Measurements from ENCODE around the gene TMEM161A.
"Not testable (repeated sequence)": the region's sequence is repeated elsewhere in the genome, so short reads cannot be mapped to it uniquely, and the experiment has no call there.

The TMEM161A gene

DNA sequence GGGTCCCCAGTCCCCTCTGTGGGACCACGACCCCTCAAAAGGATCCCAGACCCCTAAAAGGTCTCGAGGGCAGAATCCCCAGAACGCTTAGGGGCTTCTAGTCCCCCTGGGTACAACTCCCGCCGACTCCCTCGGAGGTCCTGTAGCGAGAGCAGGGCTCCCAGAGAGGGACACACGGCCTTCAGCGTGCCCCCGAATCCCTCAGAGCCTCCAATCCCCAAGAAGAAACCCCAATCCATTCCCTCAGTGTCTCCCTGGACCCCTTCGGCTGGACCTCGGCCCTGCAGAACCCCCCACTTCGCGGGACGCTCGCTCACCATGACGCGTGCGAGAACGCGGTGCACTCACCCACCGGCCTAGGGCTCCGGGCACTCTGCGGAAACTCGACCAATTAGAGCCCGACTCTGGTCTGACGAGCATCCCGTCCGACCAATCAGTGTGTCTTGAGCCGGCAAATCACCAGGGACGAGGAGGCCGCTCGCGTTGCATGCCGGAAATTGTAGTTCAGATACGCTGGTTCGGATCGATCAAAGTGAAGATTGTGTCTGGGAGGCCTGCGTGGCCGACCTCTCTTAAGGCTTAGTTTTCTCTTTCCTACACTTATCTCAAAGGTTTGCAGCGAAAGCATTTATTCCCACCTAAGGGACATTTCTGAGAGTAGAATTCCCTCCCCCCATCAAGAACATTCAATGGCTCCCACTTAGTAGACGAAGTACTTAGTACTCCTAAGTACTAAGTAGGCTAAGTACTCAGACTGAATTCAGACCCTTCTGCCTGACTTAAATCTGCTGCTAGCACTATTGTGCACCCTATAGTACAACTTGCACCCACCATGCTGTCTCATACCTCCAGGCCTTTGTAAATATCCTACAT, at the start of gene TMEM161A:
TMEM161A (minus strand) TSS at position 370 of the 873 bp plus-strand sequence; CDS start at position 320, 50 bp downstream.
- DNase-seq (ENCODE audit: extremely low spot score, insufficient read length, low read depth), result peak; percentile 99
- FAIRE-seq, result peak; percentile 98

DNA sequence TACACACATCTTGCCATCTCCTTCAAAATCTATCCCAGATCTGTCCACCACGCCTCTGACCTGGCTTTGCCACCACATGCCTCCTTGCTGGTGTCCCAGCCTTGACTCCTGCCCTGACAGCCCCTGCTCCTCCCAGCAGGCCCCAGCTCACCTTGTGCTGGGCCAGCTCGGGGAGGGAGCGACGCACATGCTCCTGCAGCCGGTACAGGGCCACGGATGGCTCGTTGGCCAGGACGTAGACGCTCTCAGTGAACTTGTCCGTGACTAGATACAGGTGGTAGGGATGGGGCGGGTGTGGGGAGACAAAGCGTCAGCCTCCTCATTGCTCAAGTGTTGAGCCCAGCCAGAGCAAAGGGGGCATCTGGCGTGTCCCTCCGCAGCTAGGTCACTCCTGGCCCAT, 48.5 kb upstream of the TMEM161A start:
- DNase-seq (ENCODE audit: extremely low spot score, insufficient read length, low read depth) (no peak), FAIRE-seq (no peak)

GRCh38 chr19:19185853-19186740, 47.8 kb upstream of the TMEM161A start:
- no peak for DNase-seq (ENCODE audit: extremely low spot score, insufficient read length, low read depth)

GRCh38 chr19:19181488-19181998, 43.3 kb upstream of the TMEM161A start:
- no peak for FAIRE-seq

More at GRCh38 chr19:19185853-19186740, 47.8 kb upstream of the TMEM161A start:
- peak; percentile 61 for FAIRE-seq

DNA sequence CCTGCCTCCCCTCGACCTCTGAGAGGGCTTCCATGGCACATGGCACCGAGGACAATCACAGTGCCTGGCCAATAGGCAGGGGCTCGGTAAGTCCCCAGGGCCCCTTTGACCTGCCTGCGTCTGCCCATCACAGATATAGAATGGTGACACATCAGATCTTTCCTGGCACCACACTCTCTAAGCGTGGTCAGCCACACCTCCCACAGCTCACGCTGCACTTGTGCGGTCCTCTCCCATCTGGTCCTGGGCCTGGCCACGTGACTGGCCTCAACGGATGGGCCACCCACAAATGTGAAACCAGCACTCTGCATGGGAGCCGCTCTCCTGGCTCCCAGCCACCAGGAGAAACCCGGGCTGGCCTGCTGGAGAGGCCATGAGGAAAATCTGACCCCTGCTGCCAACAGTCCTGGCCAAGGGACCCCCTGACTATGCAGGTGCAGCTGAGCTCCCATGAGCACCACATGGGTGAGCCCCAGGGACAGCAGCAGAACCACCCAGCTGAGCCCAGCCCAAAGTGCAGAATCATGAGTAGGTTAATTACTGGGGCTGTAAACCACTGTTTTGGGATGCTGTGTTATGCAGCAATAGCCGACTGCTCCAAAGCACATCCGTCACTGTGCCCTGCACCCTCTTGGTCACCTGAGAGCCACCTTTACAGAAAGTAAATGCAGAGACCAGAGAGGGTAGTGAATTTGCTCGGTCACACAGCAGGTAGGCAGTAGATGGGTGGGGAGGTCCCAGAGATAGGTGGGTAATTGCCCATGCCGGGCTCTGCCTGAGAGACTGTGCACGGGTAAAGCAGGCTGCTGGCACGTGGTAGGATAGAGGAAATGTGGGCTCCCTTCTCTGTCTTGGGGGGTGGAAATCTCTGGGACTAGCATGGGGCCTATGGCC, 41.5 kb upstream of the TMEM161A start:
- no peak for DNase-seq (ENCODE audit: extremely low spot score, insufficient read length, low read depth)
- no peak for FAIRE-seq

More at GRCh38 chr19:19181488-19181998, 43.3 kb upstream of the TMEM161A start:
- no peak for DNase-seq (ENCODE audit: extremely low spot score, insufficient read length, low read depth)

GRCh38 chr19:19176950-19177349, 38.7 kb upstream of the TMEM161A start:
- DNase-seq (ENCODE audit: extremely low spot score, insufficient read length, low read depth) (no peak), FAIRE-seq (no peak)

DNA sequence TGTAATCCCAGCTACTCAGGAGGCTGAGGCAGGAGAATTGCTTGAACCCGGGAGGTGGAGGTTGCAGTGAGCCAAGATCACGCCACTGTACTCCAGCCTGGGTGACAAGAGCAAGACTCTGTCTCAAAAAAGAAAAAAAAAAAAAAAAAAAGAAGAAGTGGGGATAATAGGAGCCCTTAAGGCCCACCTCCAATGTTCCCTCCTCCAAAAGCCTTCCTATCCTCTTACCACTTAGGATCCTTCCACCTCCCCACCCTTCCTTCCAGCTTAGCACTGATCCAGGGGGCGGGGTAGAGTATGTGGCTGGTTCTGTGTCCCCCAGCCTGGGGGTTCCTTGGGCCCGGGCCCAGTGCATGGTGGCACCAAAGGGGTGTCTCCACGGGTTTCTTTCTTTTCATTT, 35.0 kb upstream of the TMEM161A start:
- FAIRE-seq; DNase-seq (ENCODE audit: extremely low spot score, insufficient read length, low read depth): not testable (repeated sequence)

DNA sequence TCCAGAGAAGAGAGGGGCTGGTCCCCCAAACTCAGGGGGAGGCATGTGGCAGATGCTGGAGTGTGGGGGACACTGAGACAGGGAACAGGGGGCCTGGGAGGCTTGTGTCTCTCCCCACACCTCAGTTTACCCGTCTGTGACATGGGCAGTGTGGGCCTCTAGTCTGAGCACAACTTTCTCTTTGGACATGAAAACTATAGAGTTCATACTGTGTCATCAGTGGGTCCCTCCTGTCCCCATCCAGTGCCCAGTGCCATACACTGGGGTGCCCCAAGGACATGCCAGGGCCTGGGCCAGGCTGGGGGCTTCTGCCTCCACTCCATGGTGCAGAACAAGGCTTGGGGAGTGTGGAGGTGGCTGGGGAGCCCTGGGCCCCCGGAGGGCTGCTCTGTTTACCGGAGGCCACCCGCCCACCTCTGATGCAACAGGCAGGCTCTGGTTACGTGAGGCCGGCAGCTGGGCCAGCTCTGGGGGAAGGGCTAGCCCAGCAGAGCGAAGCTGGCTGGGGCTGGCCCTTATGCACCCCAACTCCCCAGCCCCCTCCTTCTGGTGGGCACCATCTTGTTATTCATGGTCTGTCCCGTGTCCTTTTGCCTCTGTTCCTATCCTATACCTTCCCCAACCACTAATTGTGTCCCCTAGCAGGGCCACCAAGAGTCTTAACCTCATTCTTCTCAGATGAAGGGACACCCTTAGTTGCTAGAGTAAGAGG, 33.7 kb upstream of the TMEM161A start:
- DNase-seq (ENCODE audit: extremely low spot score, insufficient read length, low read depth), result no peak
- no peak for FAIRE-seq

- FAIRE-seq (no peak), DNase-seq (ENCODE audit: extremely low spot score, insufficient read length, low read depth) (no peak)
Observed at GRCh38 chr19:19170873-19171672, 32.8 kb upstream of the TMEM161A start.

- DNase-seq (ENCODE audit: extremely low spot score, insufficient read length, low read depth), result peak; percentile 87
- FAIRE-seq, result peak; percentile 94
Observed at GRCh38 chr19:19170053-19170872, 32.0 kb upstream of the TMEM161A start, which contains the start of gene MEF2B. TSS of gene MEF2B (minus strand) at chr19:19170263. CDS start at chr19:19150735, 19,528 bp downstream.

DNA sequence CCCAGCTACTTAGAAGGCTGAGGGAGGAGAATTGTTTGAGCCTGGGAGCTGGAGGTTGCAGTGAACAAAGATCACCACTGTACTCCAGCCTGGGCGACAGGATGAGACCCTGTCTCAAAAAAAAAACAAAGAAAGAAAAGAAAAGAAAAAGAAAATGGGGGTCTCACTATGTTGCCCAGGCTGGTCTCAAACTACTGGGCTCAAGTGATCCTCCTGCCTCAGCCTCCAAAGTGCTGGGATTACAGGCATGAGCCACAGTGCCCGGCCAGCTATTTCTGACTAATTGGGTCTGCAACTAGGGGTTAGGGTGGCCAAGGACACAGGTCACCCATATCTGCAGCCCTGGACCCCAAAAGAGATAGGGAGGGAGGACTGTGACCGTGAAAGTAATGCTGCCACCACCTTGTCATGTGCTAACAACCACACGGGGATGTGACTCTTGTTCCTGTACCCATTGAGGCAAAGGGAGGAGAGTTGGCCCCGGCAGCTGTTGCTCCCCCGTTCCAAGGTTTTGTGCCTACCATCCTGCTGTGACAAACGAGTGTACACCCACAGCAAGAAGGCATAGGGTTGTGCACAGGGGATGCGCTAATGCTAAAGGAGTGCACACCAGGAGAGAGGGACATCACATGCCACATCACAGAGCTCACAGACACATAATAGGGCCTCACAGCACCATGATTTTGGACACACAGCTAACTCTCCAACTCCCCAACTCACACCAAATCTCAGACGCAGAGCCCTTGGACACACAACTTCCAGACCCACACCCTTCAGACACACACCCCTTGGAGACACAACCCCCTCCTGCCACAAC, 31.2 kb upstream of the TMEM161A start:
- DNase-seq (ENCODE audit: extremely low spot score, insufficient read length, low read depth) (no peak), FAIRE-seq (peak; percentile 5)

GRCh38 chr19:19167612-19168011, 29.3 kb upstream of the TMEM161A start:
- DNase-seq (ENCODE audit: extremely low spot score, insufficient read length, low read depth), result no peak
- no peak for FAIRE-seq

DNA sequence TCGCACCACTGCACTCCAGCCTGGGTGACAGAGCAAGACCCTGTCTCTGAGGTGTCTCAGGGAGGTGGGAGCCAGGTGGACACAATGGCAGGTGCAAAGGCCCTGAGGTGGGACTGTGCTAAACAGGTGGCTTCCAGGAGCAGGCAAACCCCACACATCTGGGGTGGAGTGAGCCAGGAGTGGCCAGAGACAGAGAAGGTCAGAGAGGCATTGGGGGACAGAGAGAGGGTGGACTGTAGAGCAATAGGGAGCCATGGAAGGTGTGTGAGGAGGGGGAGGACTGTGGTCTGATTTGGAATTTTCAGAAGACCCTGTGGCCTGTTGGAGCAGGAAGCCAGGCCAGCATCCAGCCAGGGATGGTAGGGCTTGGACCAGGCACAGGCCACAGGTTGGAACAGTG, 27.1 kb upstream of the TMEM161A start:
- DNase-seq (ENCODE audit: extremely low spot score, insufficient read length, low read depth) (no peak), FAIRE-seq (no peak)

GRCh38 chr19:19162495-19162894, 24.2 kb upstream of the TMEM161A start:
- DNase-seq (ENCODE audit: extremely low spot score, insufficient read length, low read depth), result no peak
- FAIRE-seq, result no peak

- FAIRE-seq (no peak), DNase-seq (ENCODE audit: extremely low spot score, insufficient read length, low read depth) (no peak)
Observed at GRCh38 chr19:19160461-19161035, 22.3 kb upstream of the TMEM161A start.

- FAIRE-seq (no peak), DNase-seq (ENCODE audit: extremely low spot score, insufficient read length, low read depth) (no peak)
Observed at GRCh38 chr19:19159534-19159933, 21.3 kb upstream of the TMEM161A start.
